OCI-LY3 (cell line): ENCODE measurements around the gene CIAO1.

Experiments
- H2AFZ ChIP-seq: fragments of 200-600, 300-600 bp; shearing (Covaris generic); 2 replicates; pipeline ENCODE4 v1.6.0; 2014; ENCODE audit warnings: antibody characterized with exemption, low read depth, low read length
- H3K27ac ChIP-seq: fragments of 200-600, 300-600 bp; sonication (generic); 2 replicates; pipeline ENCODE4 v1.5.1; 2014; ENCODE audit warnings: mild to moderate bottlenecking, low read length, moderate library complexity, mixed read lengths
- H3K27me3 ChIP-seq: fragments of 200-600, 300-600 bp; sonication (generic); 2 replicates; pipeline ENCODE4 v1.6.1; 2014; ENCODE audit warnings: low read depth, low read length, mixed read lengths
- H3K36me3 ChIP-seq: fragments of 200-600, 300-600 bp; sonication (generic); replicated peaks from 2 replicates; pipeline ENCODE3; 2014; ENCODE audit warnings: low read depth, low read length, mixed read lengths
- H3K4me1 ChIP-seq: fragments of 300-600, 200-600 bp; sonication (generic); 2 replicates; pipeline ENCODE4 v1.6.1; 2014; ENCODE audit warnings: low read length, mixed read lengths
- H3K4me2 ChIP-seq: fragments of 200-600, 300-600 bp; sonication (generic); 2 replicates; pipeline ENCODE4 v1.6.1; 2014; ENCODE audit warnings: low read length, mixed read lengths
- H3K4me3 ChIP-seq: fragments of 300-600, 200-600 bp; sonication (generic); 2 replicates; pipeline ENCODE4 v1.5.1; 2014; ENCODE audit warnings: antibody characterized with exemption, mild to moderate bottlenecking, low read length, moderate library complexity
- H3K79me2 ChIP-seq: fragments of 300-600, 200-600 bp; shearing (Covaris generic); 2 replicates; pipeline ENCODE4 v1.6.1; 2014; ENCODE audit warnings: mild to moderate bottlenecking, low read length, mixed read lengths
- H3K9ac ChIP-seq: fragments of 300-600, 200-600 bp; shearing (Covaris generic); 2 replicates; pipeline ENCODE4 v1.6.0; 2014; ENCODE audit warnings: mild to moderate bottlenecking, low read length, moderate library complexity
- H3K9me3 ChIP-seq: fragments of 200-600, 300-600 bp; shearing (Covaris generic); 2 replicates; pipeline ENCODE4 v1.6.1; 2014; ENCODE audit warnings: low read length, mixed read lengths; ENCODE audit not compliant: insufficient read depth
- H4K20me1 ChIP-seq: fragments of 200-600, 300-600 bp; sonication (generic); 2 replicates; pipeline ENCODE4 v1.6.1; 2016; ENCODE audit warnings: low read length, mixed read lengths; ENCODE audit not compliant: insufficient read depth
- EZH2phosphoT487 ChIP-seq: fragments of 200-600 bp; shearing (Covaris generic); IDR thresholded peaks from 2 replicates; pipeline ENCODE4 v1.6.1; 2018; ENCODE audit warnings: antibody characterized with exemption, mixed run types, low read depth
- TF ChIP-seq, protein P1 (sequence below): fragments of 200-600, 300-600 bp; sonication (generic); IDR thresholded peaks from 2 replicates; pipeline ENCODE4 v1.5.1; 2014; ENCODE audit warnings: antibody characterized with exemption, low read length, low read depth

Gene CIAO1

DNA sequence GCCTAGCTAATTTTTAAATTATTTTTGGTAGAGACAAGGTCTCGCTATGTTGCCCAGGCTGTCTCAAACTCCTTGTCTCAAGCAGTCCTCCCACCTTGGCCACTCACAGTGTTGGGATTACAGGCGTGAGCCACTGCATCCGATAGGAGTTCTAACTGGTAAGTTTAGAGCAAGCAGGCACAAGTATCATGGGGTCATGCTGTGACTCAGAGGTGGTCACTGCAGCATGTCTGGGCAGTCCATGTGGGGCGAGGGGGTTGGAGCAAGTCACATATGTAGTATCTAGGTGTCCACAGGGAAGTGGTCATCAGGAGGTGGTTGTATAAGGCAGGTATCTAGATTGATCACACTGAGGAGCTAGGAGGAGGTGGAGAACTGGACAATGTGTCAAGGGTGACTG is 34.7 kb upstream of the CIAO1 start:
- Histone ChIP-seq H3K79me2 (no peaks in the 10 kb centered on the region), H3K9me3 (no peaks in the 10 kb centered on the region), H3K4me2 (no peak overlapping the region), H3K4me3 (no peak overlapping the region), H3K27ac (no peak overlapping the region), H3K4me1 (peaks cover 20% of the 10 kb centered on the region), H2AFZ (no peak overlapping the region), H3K36me3 (no peaks in the 10 kb centered on the region), H3K27me3 (0 out of 2 replicates have a peak, but pooled peaks cover 3% of the 10 kb centered on the region), H3K9ac (no peak overlapping the region), H4K20me1 (no peaks in the 10 kb centered on the region)
- TF ChIP-seq, protein P1, sequence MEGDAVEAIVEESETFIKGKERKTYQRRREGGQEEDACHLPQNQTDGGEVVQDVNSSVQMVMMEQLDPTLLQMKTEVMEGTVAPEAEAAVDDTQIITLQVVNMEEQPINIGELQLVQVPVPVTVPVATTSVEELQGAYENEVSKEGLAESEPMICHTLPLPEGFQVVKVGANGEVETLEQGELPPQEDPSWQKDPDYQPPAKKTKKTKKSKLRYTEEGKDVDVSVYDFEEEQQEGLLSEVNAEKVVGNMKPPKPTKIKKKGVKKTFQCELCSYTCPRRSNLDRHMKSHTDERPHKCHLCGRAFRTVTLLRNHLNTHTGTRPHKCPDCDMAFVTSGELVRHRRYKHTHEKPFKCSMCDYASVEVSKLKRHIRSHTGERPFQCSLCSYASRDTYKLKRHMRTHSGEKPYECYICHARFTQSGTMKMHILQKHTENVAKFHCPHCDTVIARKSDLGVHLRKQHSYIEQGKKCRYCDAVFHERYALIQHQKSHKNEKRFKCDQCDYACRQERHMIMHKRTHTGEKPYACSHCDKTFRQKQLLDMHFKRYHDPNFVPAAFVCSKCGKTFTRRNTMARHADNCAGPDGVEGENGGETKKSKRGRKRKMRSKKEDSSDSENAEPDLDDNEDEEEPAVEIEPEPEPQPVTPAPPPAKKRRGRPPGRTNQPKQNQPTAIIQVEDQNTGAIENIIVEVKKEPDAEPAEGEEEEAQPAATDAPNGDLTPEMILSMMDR, result no peak

DNA sequence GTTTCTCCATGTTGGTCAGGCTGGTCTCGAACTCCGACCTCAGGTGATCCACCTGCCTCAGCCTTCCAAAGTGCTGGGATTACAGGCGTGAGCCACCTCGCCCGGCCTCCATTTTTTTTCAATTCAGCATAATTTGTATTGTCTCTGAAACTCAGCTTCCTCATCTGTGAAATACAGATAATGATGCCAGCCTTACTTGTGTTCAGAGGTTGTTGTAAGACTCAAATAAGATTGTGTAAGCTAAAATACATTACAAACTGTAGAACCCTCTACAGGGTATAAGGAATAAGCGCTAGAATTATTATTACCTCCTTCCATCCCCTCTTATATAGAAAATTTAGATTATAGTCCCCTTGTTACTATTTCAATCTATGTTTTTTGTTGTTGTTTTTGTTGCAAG is 32.6 kb upstream of the CIAO1 start:
- Histone ChIP-seq H3K4me1 (peaks cover 20% of the 10 kb centered on the region), H3K9ac (no peak overlapping the region), H4K20me1 (no peaks in the 10 kb centered on the region), H3K4me3 (peak overlapping the region; percentile 38), H3K79me2 (no peaks in the 10 kb centered on the region), H3K9me3 (no peaks in the 10 kb centered on the region), H2AFZ (no peak overlapping the region), H3K27me3 (0 out of 2 replicates have a peak, but pooled peaks cover 3% of the 10 kb centered on the region), H3K36me3 (no peaks in the 10 kb centered on the region), H3K4me2 (peak overlapping the region; percentile 69), H3K27ac (no peak overlapping the region)
- TF ChIP-seq, protein P1, result no peak
- TF ChIP-seq EZH2phosphoT487, result no peak

DNA sequence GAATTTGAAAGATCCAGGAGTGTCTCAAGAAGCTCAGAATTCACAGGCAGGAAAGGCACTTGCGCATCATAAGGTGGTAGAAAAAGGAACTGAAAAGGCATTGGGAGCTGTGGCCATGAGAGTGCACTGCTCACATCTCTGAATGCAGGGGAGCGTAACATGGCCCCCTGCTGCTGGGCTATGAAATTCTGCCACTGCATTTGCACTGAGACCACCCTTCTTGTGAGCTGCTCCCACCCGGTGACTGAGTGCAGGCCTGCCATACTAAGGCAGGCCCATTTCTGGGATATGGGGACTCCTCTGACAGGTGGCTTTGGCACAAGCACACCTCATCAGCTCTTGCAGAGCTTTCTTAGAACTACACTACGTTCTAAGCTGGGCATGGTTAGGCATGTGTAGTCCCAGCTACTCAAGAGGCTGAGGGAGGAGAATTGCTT is 32.1 kb upstream of the CIAO1 start:
- 0 out of 2 replicates have a peak, but pooled peaks cover 3% of the 10 kb centered on the region for H3K27me3 ChIP-seq
- no peaks in the 10 kb centered on the region for H4K20me1 ChIP-seq
- TF ChIP-seq EZH2phosphoT487, result no peak
- TF ChIP-seq, protein P1, result peak; percentile 48
- H2AFZ ChIP-seq, result no peak overlapping the region
- H3K9me3 ChIP-seq, result no peaks in the 10 kb centered on the region
- H3K79me2 ChIP-seq, result no peaks in the 10 kb centered on the region
- peaks cover 20% of the 10 kb centered on the region for H3K4me1 ChIP-seq
- H3K4me3 ChIP-seq, result peak overlapping the region; percentile 38; the same call in 1 of the 2 replicates
- H3K27ac ChIP-seq, result no peak overlapping the region
- no peak overlapping the region for H3K9ac ChIP-seq
- H3K36me3 ChIP-seq, result no peaks in the 10 kb centered on the region
- H3K4me2 ChIP-seq, result peak overlapping the region; percentile 69

DNA sequence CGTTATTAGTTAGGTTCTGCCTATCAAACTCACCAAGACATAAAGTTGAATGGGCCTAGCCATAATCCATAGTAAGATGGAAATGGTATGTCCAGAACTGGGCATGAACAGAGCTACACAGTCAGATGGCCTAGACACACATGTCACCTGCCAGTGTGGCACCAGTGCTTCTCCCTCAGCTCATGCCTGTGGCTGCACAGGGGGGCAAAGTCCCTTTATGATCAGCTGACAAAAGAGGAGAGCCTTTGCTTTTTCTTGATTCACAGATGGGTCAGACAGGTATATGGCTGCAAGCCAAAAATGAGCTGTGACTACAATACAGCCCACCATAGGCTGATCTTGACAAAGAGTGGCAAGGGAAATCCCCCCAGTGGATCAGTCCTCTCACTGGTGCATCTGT is 29.1 kb upstream of the CIAO1 start:
- Histone ChIP-seq H2AFZ (no peak overlapping the region), H4K20me1 (no peaks in the 10 kb centered on the region), H3K9me3 (no peaks in the 10 kb centered on the region), H3K4me1 (peaks cover 25% of the 10 kb centered on the region), H3K36me3 (no peaks in the 10 kb centered on the region), H3K4me2 (no peak overlapping the region), H3K4me3 (no peak overlapping the region), H3K27me3 (0 out of 2 replicates have a peak, but pooled peaks cover 3% of the 10 kb centered on the region), H3K27ac (no peak overlapping the region), H3K9ac (no peak overlapping the region), H3K79me2 (no peaks in the 10 kb centered on the region)
- TF ChIP-seq, protein P1, result no peak
- no peak for TF ChIP-seq EZH2phosphoT487
